Keratinocyte (primary cell): ENCODE measurements around the gene SELENOV. TPM values are rescaled to one million over a fixed set of nuclear protein-coding genes. Genes with fewer than 3 reads are reported as not detected.
A peak's percentile ranks its signal among the peaks of the same experiment; 100 is the strongest.

ENCODE experiments used
- DNase-seq: peaks from one replicate; pipeline ENCODE4 v3.0.0-alpha.2; 2011; ENCODE audit warnings: low read depth, missing footprints, low spot score
- FAIRE-seq: peaks from 2 replicates; lab custom pipeline; 2011; peaks lifted over from hg19 to GRCh38; lab: Jason Lieb, UNC
- H2AFZ ChIP-seq: 2 replicates; pipeline ENCODE4 v1.6.0; 2012; ENCODE audit warnings: low read length, control low read depth, inconsistent platforms; ENCODE audit not compliant: control insufficient read depth
- H3K27ac ChIP-seq: 2 replicates; pipeline ENCODE4 v1.5.1; 2011; ENCODE audit warnings: low read length; ENCODE audit not compliant: control insufficient read depth, insufficient read depth
- H3K27me3 ChIP-seq: 3 replicates; pipeline ENCODE4 v1.6.0; 2011; ENCODE audit warnings: low read length; ENCODE audit not compliant: control insufficient read depth, insufficient read depth; ENCODE audit errors: extremely low read depth
- H3K36me3 ChIP-seq, 2 experiments: 2 replicates in 1 of 2; 3 replicates in 1 of 2; pipeline ENCODE4 v1.5.1; 2011; ENCODE audit warnings: low read length in 2 of 2, mild to moderate bottlenecking in 1 of 2; ENCODE audit not compliant: control insufficient read depth in 2 of 2, insufficient read depth in 2 of 2; ENCODE audit errors: extremely low read depth in 1 of 2
- H3K4me1 ChIP-seq: 3 replicates; pipeline ENCODE4 v1.5.1; 2011; ENCODE audit warnings: low read length; ENCODE audit not compliant: control insufficient read depth, insufficient read depth; ENCODE audit errors: extremely low read depth
- H3K4me2 ChIP-seq: 3 replicates; pipeline ENCODE4 v1.6.0; 2011; ENCODE audit warnings: low read depth, low read length; ENCODE audit not compliant: control insufficient read depth, insufficient read depth; ENCODE audit errors: extremely low read depth
- H3K4me3 ChIP-seq, 3 experiments: fragments of 200-600 bp in 1 of 3; sonication (generic) in 1 of 3; 2 replicates in 2 of 3; 3 replicates in 1 of 3; pipeline ENCODE4 v1.5.1; 2011 to 2016; ENCODE audit warnings: low read length in 3 of 3, mild to moderate bottlenecking in 3 of 3, control low read depth in 2 of 3, inconsistent platforms in 1 of 3, low read depth in 1 of 3, mixed read lengths in 1 of 3, mixed run types in 1 of 3, moderate library complexity in 1 of 3; ENCODE audit not compliant: control insufficient read depth in 2 of 3, insufficient read depth in 2 of 3; ENCODE audit errors: extremely low read depth in 1 of 3
- H3K79me2 ChIP-seq: 2 replicates; pipeline ENCODE4 v1.6.0; 2012; ENCODE audit warnings: low read length; ENCODE audit not compliant: control insufficient read depth, insufficient read depth
- H3K9ac ChIP-seq: 3 replicates; pipeline ENCODE4 v1.6.0; 2011; ENCODE audit warnings: low read length; ENCODE audit not compliant: control insufficient read depth, insufficient read depth; ENCODE audit errors: extremely low read depth
- H3K9me1 ChIP-seq: 3 replicates; pipeline ENCODE4 v1.6.0; 2011; ENCODE audit warnings: low read length; ENCODE audit not compliant: control insufficient read depth, insufficient read depth; ENCODE audit errors: extremely low read depth
- H3K9me3 ChIP-seq: 2 replicates; pipeline ENCODE4 v1.5.1; 2012; ENCODE audit warnings: low read depth, low read length; ENCODE audit not compliant: control insufficient read depth
- H4K20me1 ChIP-seq: 3 replicates; pipeline ENCODE4 v1.6.0; 2011; ENCODE audit warnings: low read length; ENCODE audit not compliant: control insufficient read depth, insufficient read depth; ENCODE audit errors: extremely low read depth
- EZH2 ChIP-seq: IDR thresholded peaks from one replicate; pipeline ENCODE4 v1.6.1; 2012; ENCODE audit warnings: inconsistent platforms, mild to moderate bottlenecking, low read length, moderate library complexity
- dilution Hi-C: fragments of 300-500 bp; cut with MboI; formaldehyde crosslinking; loops from one replicate; pipeline ENCODE4 v1.7.0; 2020; ENCODE audit warnings: low sequenced_read_pairs; ENCODE audit not compliant: extremely low pct_ligation_motif_present
- polyA plus RNA-seq, 5 experiments: library from polyadenylated mRNA; depleted of rRNA in 3 of 5; stranded (reverse) in 3 of 5; stranded (forward) in 1 of 5; unstranded in 1 of 5; fragments of >200 nt; gene quantifications; 1 replicate in 1 of 5; 2 replicates in 3 of 5; 3 replicates in 1 of 5; pipeline versions ENCODE4 v1.2.1 to v1.2.3, GENCODE V29; 2011 to 2012; ENCODE audit warnings: missing spikeins in 2 of 5, low read depth in 1 of 5, low replicate concordance in 1 of 5
- TF ChIP-seq, protein P1 (sequence below), 3 experiments: IDR thresholded peaks in 1 of 3; conservative IDR thresholded peaks in 1 of 3; optimal IDR thresholded peaks in 1 of 3; 2 replicates in 2 of 3; 3 replicates in 1 of 3; pipeline versions ENCODE3 to v1.5.1; 2011; ENCODE audit warnings: low read length in 3 of 3, mild to moderate bottlenecking in 3 of 3, moderate library complexity in 2 of 3, control low read depth in 1 of 3, inconsistent platforms in 1 of 3; ENCODE audit not compliant: insufficient read depth in 2 of 3; ENCODE audit errors: extremely low read depth in 1 of 3

Gene SELENOV
- polyA plus RNA-seq, 1 donor (not counting 4 experiments of a cell fraction or from before 2014, with no cell fraction given) = not detected

DNA sequence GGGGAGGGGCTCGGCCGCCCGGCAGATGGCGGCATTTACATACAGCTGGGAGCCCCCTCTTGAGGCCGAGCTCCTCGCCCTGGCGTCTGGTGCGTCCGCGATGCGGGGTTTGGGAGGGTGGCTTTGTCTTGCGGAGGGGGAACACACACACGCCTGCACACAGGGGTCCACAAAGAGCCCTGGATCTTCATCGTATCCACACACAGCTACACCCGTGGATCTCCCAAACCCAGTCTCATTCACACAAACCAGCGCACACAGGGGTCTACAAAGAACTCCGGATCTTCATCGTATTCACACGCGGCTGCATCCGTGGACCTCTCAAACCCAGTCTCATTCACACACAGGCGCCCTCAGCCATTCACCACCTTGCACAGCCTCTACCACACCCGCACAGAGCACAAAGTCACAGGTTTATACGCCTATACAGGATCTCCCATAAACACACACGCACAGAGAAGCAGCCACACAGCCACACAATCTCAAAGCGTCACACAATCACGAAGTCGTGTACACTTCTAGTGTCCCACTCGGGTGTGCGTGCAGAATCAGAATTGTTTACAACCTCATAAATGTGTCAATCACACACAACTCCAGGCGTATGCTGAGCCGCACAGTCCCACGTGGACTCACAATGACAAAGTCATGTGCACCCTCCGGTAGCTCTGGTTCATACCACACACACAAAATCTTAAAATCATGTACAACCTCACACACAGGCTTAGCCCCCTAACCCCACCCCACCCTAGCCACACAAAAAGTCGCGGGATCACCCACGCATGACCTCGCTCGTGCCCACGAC lies 16.7 kb upstream of the SELENOV start:
- peak overlapping the region; percentile 49 for H2AFZ ChIP-seq
- no peaks in the 10 kb centered on the region for H3K79me2 ChIP-seq
- H3K9me3 ChIP-seq = no peaks in the 10 kb centered on the region
- peak overlapping the region; percentile 79 for H3K4me2 ChIP-seq
- FAIRE-seq (peak; percentile 13), DNase-seq (no peak)
- H3K36me3 ChIP-seq = no peaks in the 10 kb centered on the region
- H3K4me3 ChIP-seq = peak overlapping the region in 1 of 3 experiments; percentile 33
- TF ChIP-seq, protein P1, sequence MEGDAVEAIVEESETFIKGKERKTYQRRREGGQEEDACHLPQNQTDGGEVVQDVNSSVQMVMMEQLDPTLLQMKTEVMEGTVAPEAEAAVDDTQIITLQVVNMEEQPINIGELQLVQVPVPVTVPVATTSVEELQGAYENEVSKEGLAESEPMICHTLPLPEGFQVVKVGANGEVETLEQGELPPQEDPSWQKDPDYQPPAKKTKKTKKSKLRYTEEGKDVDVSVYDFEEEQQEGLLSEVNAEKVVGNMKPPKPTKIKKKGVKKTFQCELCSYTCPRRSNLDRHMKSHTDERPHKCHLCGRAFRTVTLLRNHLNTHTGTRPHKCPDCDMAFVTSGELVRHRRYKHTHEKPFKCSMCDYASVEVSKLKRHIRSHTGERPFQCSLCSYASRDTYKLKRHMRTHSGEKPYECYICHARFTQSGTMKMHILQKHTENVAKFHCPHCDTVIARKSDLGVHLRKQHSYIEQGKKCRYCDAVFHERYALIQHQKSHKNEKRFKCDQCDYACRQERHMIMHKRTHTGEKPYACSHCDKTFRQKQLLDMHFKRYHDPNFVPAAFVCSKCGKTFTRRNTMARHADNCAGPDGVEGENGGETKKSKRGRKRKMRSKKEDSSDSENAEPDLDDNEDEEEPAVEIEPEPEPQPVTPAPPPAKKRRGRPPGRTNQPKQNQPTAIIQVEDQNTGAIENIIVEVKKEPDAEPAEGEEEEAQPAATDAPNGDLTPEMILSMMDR (optimal IDR thresholded peaks at IDR 0.05 in 1 of 3, IDR thresholded peaks at IDR 0.05 in 1 of 3, conservative IDR thresholded peaks at IDR 0.05 in 1 of 3; ENCODE audit: extremely low read depth in 1 of 3, insufficient read depth in 2 of 3, low read length in 3 of 3) = peak; percentile 13 to 53 (median 20)
- no peak for TF ChIP-seq EZH2
- H3K27ac ChIP-seq = no peak overlapping the region
- H4K20me1 ChIP-seq = no peaks in the 10 kb centered on the region
- peaks cover 40% of the 10 kb centered on the region for H3K27me3 ChIP-seq
- no peak overlapping the region for H3K9ac ChIP-seq
- peaks cover 6% of the 10 kb centered on the region for H3K4me1 ChIP-seq
- H3K9me1 ChIP-seq = no peaks in the 10 kb centered on the region
- dilution Hi-C loops = no loop called here

DNA sequence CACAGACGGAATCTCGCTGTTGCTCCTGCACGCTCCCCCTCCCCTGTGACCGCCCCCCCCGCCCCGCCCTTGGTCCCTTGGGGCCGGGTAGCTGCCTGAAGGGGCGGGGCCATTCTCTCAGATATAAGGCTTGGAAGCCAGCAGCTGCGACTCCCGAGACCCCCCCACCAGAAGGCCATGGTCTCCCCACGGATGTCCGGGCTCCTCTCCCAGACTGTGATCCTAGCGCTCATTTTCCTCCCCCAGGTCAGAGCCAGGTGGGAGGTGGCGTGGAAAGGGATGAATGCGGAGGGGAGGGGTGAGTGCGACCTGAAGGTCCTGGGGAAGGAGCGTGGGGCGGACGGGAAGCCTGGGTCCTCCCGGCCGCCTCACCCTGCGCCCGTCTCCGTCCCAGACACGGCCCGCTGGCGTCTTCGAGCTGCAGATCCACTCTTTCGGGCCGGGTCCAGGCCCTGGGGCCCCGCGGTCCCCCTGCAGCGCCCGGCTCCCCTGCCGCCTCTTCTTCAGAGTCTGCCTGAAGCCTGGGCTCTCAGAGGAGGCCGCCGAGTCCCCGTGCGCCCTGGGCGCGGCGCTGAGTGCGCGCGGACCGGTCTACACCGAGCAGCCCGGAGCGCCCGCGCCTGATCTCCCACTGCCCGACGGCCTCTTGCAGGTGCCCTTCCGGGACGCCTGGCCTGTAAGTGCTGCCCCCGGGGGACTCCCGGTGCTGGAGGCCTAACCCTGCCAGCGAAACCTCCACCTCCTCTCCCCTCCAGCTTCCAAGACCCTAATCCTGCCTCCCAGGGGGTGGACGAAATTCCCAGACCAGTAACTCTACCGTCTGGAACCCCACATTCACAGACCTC lies 15.9 kb upstream of the SELENOV start, which contains the start of gene DLL3:
DLL3 (plus strand) TSS at position 150 of the 845 bp plus-strand sequence; CDS start at position 178, 28 bp downstream.
- Histone ChIP-seq H3K4me2 (peak within 1 kb of the TSS; percentile 79), H3K9ac (no peak within 1 kb of the TSS), H3K27me3 (peaks cover 48% of the 10 kb centered on the region), H3K4me1 (peaks cover 6% of the 10 kb centered on the region), H3K4me3 (peak within 1 kb of the TSS in 1 of 3 experiments; percentile 33), H4K20me1 (no peaks in the 10 kb centered on the region), H3K27ac (no peak within 1 kb of the TSS), H3K36me3 (no peaks in the 10 kb centered on the region), H3K9me3 (no peaks in the 10 kb centered on the region), H2AFZ (peak within 1 kb of the TSS; percentile 49), H3K9me1 (no peaks in the 10 kb centered on the region), H3K79me2 (no peaks in the 10 kb centered on the region)
- dilution Hi-C loops = no loop called here
- DNase-seq (no peak), FAIRE-seq (no peak)
- TF ChIP-seq, protein P1 (optimal IDR thresholded peaks at IDR 0.05 in 1 of 3, IDR thresholded peaks at IDR 0.05 in 1 of 3, conservative IDR thresholded peaks at IDR 0.05 in 1 of 3; ENCODE audit: extremely low read depth in 1 of 3, insufficient read depth in 2 of 3, low read length in 3 of 3) = no peak
- TF ChIP-seq EZH2 = peak; percentile 73
